Putamen (tissue), 1 donor: ENCODE results near the gene OMA1.

Experiments
- DNase-seq: peaks from one replicate; pipeline ENCODE4 v3.0.0-alpha.2; 2016; ENCODE audit warnings: low spot score

Gene OMA1

GRCh38 chr1:58457023-58457635, 89.4 kb downstream of the OMA1 start:
- DNase-seq = no peak

- no peak for DNase-seq
Measured at GRCh38 chr1:58456470-58456869, 90.1 kb downstream of the OMA1 start.

GRCh38 chr1:58454807-58455206, 91.7 kb downstream of the OMA1 start:
- DNase-seq = no peak

GRCh38 chr1:58454385-58454784, 92.1 kb downstream of the OMA1 start:
- DNase-seq = no peak

GRCh38 chr1:58451560-58452191, 94.8 kb downstream of the OMA1 start:
- DNase-seq = no peak

GRCh38 chr1:58447886-58448285, 98.6 kb downstream of the OMA1 start:
- no peak for DNase-seq

- no peak for DNase-seq
Measured at GRCh38 chr1:58447042-58447441, 99.5 kb downstream of the OMA1 start.

- no peak for DNase-seq
Measured at GRCh38 chr1:58446368-58446767, 100.2 kb downstream of the OMA1 start.

GRCh38 chr1:58443986-58444868, 102.3 kb downstream of the OMA1 start:
- DNase-seq = no peak

GRCh38 chr1:58442114-58442513, 104.4 kb downstream of the OMA1 start:
- no peak for DNase-seq

GRCh38 chr1:58441699-58442098, 104.8 kb downstream of the OMA1 start:
- no peak for DNase-seq

GRCh38 chr1:58440696-58441095, 105.8 kb downstream of the OMA1 start:
- no peak for DNase-seq

- peak; percentile 16 for DNase-seq
Measured at GRCh38 chr1:58439946-58440345, 106.6 kb downstream of the OMA1 start.

GRCh38 chr1:58438468-58438867, 108.1 kb downstream of the OMA1 start:
- DNase-seq = no peak

- no peak for DNase-seq
Measured at GRCh38 chr1:58437623-58438022, 108.9 kb downstream of the OMA1 start.

- no peak for DNase-seq
Measured at GRCh38 chr1:58436615-58437297, 109.8 kb downstream of the OMA1 start.

GRCh38 chr1:58435376-58435775, 111.2 kb downstream of the OMA1 start:
- no peak for DNase-seq

GRCh38 chr1:58434607-58435006, 111.9 kb downstream of the OMA1 start:
- DNase-seq = no peak

GRCh38 chr1:58434181-58434580, 112.3 kb downstream of the OMA1 start:
- DNase-seq = no peak

- peak; percentile 61 for DNase-seq
Measured at GRCh38 chr1:58432851-58433668, 113.5 kb downstream of the OMA1 start.

GRCh38 chr1:58431901-58432620, 114.5 kb downstream of the OMA1 start:
- no peak for DNase-seq
